ENCODE measurements around the gene TH. TPM values are rescaled to one million over a fixed set of nuclear protein-coding genes. Genes with fewer than 3 reads are reported as not detected.

The TH gene
- total and polyA plus RNA-seq, 2 of the 8 experiments (the other 6 are each of a cell fraction or from before 2014, with no cell fraction given) = 0.09 TPM; not detected in 1

DNA sequence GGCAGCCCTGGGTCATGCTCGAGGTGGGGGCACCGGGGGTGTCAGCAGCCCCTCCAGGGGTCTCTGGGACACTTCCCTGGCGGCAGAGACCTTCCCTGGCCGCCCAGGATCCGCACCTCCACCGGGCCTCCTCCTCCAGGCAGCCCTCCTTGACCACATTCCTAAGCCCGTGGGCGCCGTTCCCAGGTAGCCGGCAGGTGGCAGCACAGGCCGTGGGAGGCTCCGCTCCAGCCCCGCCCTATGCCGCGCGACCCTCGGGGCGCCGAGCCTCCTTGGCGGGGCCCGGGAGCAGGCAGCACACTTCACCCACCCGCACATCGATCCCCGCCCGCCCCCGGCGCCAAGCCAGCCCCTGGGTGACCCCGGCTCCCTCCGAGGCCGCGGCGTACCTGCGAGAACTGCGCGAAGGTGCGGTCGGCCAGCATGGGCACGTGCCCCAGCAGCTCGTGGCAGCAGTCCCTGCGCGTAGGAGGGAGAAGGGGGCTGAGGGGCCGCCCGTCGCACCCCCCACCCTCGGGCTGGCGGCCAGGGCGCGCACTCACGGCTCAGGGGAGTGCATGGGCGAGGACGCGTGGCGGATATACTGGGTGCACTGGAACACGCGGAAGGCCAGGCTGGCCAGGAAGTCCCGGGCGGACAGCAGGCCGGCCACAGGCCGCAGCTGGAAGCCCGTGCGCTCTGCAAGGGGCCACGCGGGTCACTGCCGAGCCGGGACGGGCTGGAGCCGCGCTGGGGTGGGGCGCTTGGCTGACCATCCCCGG is 5.3 kb downstream of the TH start (continued):
- TF ChIP-seq EGR1 (IDR thresholded peaks at IDR 0.05; ENCODE audit: borderline replicate concordance, low read depth, low read length) (peak; percentile 45; the same call in 1 of the 2 replicates), SUZ12 (IDR thresholded peaks at IDR 0.05; ENCODE audit: low read length) (no peak), HDAC2 (IDR thresholded peaks at IDR 0.05; ENCODE audit: borderline replicate concordance in 1 of 2, low read depth in 2 of 2, low read length in 2 of 2) (peak in 1 of 2 experiments; percentile 60; a peak in 1 of 4 replicates), TBP (IDR thresholded peaks at IDR 0.05; ENCODE audit: low read depth, low read length) (peak; percentile 11; the same call in 1 of the 2 replicates), BACH1 (IDR thresholded peaks at IDR 0.05; ENCODE audit: low read length) (peak; percentile 69; the same call in 1 of the 2 replicates), YY1 (IDR thresholded peaks at IDR 0.05; ENCODE audit: low read depth, low read length) (peak; percentile 39; the same call in 1 of the 2 replicates), KDM4A (IDR thresholded peaks at IDR 0.05; ENCODE audit: low read depth, low read length, severe bottlenecking) (peak; percentile 30), TCF12 (IDR thresholded peaks at IDR 0.05; ENCODE audit: low read depth, low read length) (no peak), SIRT6 (IDR thresholded peaks at IDR 0.05; ENCODE audit: low read length) (no peak), RAD21 (IDR thresholded peaks at IDR 0.05 in 1 of 2, conservative IDR thresholded peaks at IDR 0.05 in 1 of 2; ENCODE audit: low read depth in 2 of 2, low read length in 2 of 2) (peak; percentile 54 to 75)
- TF ChIP-seq, protein P1, sequence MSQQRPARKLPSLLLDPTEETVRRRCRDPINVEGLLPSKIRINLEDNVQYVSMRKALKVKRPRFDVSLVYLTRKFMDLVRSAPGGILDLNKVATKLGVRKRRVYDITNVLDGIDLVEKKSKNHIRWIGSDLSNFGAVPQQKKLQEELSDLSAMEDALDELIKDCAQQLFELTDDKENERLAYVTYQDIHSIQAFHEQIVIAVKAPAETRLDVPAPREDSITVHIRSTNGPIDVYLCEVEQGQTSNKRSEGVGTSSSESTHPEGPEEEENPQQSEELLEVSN (IDR thresholded peaks at IDR 0.05) = peak; percentile 91
- TF ChIP-seq, protein P2, sequence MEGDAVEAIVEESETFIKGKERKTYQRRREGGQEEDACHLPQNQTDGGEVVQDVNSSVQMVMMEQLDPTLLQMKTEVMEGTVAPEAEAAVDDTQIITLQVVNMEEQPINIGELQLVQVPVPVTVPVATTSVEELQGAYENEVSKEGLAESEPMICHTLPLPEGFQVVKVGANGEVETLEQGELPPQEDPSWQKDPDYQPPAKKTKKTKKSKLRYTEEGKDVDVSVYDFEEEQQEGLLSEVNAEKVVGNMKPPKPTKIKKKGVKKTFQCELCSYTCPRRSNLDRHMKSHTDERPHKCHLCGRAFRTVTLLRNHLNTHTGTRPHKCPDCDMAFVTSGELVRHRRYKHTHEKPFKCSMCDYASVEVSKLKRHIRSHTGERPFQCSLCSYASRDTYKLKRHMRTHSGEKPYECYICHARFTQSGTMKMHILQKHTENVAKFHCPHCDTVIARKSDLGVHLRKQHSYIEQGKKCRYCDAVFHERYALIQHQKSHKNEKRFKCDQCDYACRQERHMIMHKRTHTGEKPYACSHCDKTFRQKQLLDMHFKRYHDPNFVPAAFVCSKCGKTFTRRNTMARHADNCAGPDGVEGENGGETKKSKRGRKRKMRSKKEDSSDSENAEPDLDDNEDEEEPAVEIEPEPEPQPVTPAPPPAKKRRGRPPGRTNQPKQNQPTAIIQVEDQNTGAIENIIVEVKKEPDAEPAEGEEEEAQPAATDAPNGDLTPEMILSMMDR (IDR thresholded peaks at IDR 0.05; ENCODE audit: control extremely low read depth in 1 of 3, insufficient read depth in 1 of 3, low read depth in 1 of 3, low read length in 3 of 3) = peak in 2 of 3 experiments; percentile 76 to 77; a peak in 3 of 4 replicates
